Adrenal gland (tissue), 5 donors: ENCODE results near the gene LRRC1.

Source experiments
- POLR2A ChIP-seq, 2 donors: fragments of 450-650 bp; IDR thresholded peaks; one replicate each; pipeline ENCODE4 v1.6.1; 2017; ENCODE audit warnings: antibody characterized with exemption in 2 of 2, mild to moderate bottlenecking in 2 of 2, moderate library complexity in 1 of 2
- TF ChIP-seq, protein P1 (sequence below), 6 experiments: fragments of 450-650 bp in 4 of 6; fragments of 200-600 bp in 2 of 6; sonication (generic) in 1 of 6; IDR thresholded peaks; 1 replicate in 5 of 6; 2 replicates in 1 of 6; pipeline versions ENCODE4 v1.5.1 to v1.8.0; 2016 to 2021; ENCODE audit warnings: antibody characterized with exemption in 6 of 6, mild to moderate bottlenecking in 2 of 6, moderate library complexity in 1 of 6
- donor health status: DM: no; HTN: no; CAD: no.

GRCh38 chr6:53771785-53772624 lies 22.8 kb upstream of the LRRC1 start:
- TF ChIP-seq, protein P1, sequence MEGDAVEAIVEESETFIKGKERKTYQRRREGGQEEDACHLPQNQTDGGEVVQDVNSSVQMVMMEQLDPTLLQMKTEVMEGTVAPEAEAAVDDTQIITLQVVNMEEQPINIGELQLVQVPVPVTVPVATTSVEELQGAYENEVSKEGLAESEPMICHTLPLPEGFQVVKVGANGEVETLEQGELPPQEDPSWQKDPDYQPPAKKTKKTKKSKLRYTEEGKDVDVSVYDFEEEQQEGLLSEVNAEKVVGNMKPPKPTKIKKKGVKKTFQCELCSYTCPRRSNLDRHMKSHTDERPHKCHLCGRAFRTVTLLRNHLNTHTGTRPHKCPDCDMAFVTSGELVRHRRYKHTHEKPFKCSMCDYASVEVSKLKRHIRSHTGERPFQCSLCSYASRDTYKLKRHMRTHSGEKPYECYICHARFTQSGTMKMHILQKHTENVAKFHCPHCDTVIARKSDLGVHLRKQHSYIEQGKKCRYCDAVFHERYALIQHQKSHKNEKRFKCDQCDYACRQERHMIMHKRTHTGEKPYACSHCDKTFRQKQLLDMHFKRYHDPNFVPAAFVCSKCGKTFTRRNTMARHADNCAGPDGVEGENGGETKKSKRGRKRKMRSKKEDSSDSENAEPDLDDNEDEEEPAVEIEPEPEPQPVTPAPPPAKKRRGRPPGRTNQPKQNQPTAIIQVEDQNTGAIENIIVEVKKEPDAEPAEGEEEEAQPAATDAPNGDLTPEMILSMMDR (IDR thresholded peaks at IDR 0.05), result no peak
- no peak for TF ChIP-seq POLR2A (IDR thresholded peaks at IDR 0.05)
